Stomach (tissue), 9 donors: Measurements from ENCODE around the gene NPB. TPM values are rescaled to one million over a fixed set of nuclear protein-coding genes. Genes with fewer than 3 reads are reported as not detected.

ENCODE experiments used
- DNase-seq, 2 donors: peaks; one replicate each; pipeline versions ENCODE4 v3.0.0 to v3.0.0-alpha.2; 2013 to 2019
- H3K27ac ChIP-seq, 5 donors: fragments of 200-600 bp in 4 of 5; sonication (generic) in 4 of 5; one replicate each; pipeline ENCODE4 v1.5.1; 2013 to 2019; ENCODE audit warnings: mild to moderate bottlenecking in 1 of 5, moderate library complexity in 1 of 5
- H3K27me3 ChIP-seq, 3 donors: fragments of 200-600 bp; sonication (generic); one replicate each; pipeline ENCODE4 v1.5.1; 2017 to 2019; ENCODE audit warnings: mixed run types in 1 of 3
- H3K36me3 ChIP-seq, 4 donors: fragments of 200-600 bp; sonication (generic); 1 replicate in 3 of 4; 2 replicates in 1 of 4; pipeline ENCODE4 v1.5.1; 2016 to 2019
- H3K4me1 ChIP-seq, 4 donors: fragments of 200-600 bp; sonication (generic); one replicate each; pipeline ENCODE4 v1.5.1; 2016 to 2019
- H3K4me3 ChIP-seq, 4 donors: fragments of 200-600 bp; sonication (generic) in 3 of 4; one replicate each; pipeline ENCODE4 v1.5.1; 2016 to 2019; ENCODE audit warnings: mild to moderate bottlenecking in 1 of 4
- H3K9me3 ChIP-seq, 4 donors: fragments of 200-600 bp; sonication (generic); one replicate each; pipeline ENCODE4 v1.5.1; 2016 to 2019
- EP300 ChIP-seq: sonication (generic); formaldehyde crosslinking; IDR thresholded peaks from one replicate; pipeline ENCODE4 v1.6.1; 2017; ENCODE audit warnings: antibody characterized with exemption
- POLR2A ChIP-seq, 4 donors: fragments of 450-650 bp; IDR thresholded peaks; one replicate each; pipeline ENCODE4 v1.6.1; 2016; ENCODE audit warnings: antibody characterized with exemption in 4 of 4, control low read depth in 2 of 4, mild to moderate bottlenecking in 1 of 4, moderate library complexity in 1 of 4
- POLR2AphosphoS5 ChIP-seq, 3 donors: sonication (generic); formaldehyde crosslinking; IDR thresholded peaks; one replicate each; pipeline ENCODE4 v1.6.1; 2016; ENCODE audit warnings: antibody characterized with exemption in 3 of 3
- WGBS, 5 donors: extraction: QIAGEN DNeasy Blood & Tissue Kit in 3 of 5; methylation state at CpG; one replicate each; pipeline versions ENCODE4 v1.1.5 to v1.1.7; 2013 to 2018; 5-methylcytosine and 5-hydroxymethylcytosine counted together
- intact Hi-C: fragments of 100-400 bp; cut with DNase I; formaldehyde crosslinking; loops from one replicate; pipeline ENCODE4 v1.15.1; 2023; ENCODE audit warnings: low total_unique reads
- polyA plus RNA-seq, 3 donors: library from polyadenylated mRNA; stranded (reverse); fragments of 200-250 nt; gene quantifications; one replicate each; pipeline ENCODE4 v1.2.3, GENCODE V29; 2013
- total RNA-seq, 5 donors: library from RNA; depleted of rRNA; stranded (reverse); fragments of >200 nt; gene quantifications; one replicate each; pipeline versions ENCODE4 v1.1.0 to v1.2.3, GENCODE V29; 2014 to 2016
- TF ChIP-seq, protein P1 (sequence below), 7 experiments: fragments of 450-650 bp in 4 of 7; fragments of 200-600 bp in 3 of 7; sonication (generic) in 3 of 7; IDR thresholded peaks; one replicate each; pipeline ENCODE4 v1.5.1; 2016 to 2019; ENCODE audit warnings: antibody characterized with exemption in 7 of 7, control low read depth in 2 of 7, mild to moderate bottlenecking in 1 of 7
- donor health status: healthy with polysubstance abuse.
- donor health status: Bipolar disorder and iron deficiency.
- donor health status: healthy.

NPB gene
- total and polyA plus RNA-seq, 8 donors = 0.83 to 2.0 (median 1.2) TPM; not detected in 4

DNA sequence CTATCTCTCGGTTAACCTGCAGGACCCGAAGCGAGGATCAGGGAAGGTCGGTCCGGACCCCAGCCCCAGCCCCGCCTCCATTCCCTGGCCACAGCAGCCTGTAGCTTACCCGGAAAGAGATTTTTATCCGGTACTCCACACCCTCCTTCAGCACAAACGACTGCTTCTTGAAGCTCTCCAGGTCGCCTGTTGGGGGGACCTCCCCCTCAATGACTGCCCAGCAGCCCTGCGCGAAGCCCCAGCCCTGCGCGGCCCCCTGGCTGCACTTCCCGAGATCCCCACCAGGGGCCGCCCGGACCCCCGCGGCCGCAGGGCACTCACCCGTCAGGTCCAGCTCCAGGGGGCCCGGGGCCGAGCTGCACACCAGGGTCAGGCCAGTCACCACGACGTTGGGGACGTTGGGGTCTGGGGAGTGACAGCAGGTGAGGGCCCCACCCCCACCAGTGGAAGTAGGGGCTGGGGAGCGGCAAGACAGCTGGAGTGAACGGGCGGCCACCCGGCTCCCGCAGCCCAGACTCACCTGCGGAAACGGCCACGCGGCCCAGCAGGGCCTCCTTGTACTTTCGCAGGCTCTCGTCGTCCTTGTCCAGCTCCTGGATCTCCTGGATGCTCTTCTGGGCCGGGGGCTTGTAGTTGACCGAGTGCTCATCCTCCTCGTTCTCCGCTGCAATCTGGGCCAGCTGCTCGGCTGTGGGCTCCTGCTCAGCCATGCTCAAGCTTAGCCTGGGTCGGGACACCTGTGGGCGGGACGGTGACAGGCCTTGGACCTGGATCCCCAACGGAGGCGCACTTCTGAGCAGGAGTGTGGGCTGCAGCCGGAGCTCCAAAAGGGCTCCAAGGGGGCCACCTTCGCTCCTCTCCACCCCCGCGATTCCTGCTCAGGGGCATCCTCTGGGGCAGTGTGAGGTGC lies 32.6 kb upstream of the NPB start:
- Histone ChIP-seq H3K27me3 (no peaks in the 10 kb centered on the region), H3K9me3 (no peaks in the 10 kb centered on the region), H3K27ac (peak overlapping the region; percentile 92 to 100 (median 98)), H3K4me1 (peaks cover 54 to 84% (median 73%) of the 10 kb centered on the region in 4 donors), H3K36me3 (peaks cover 22 to 35% (median 29%) of the 10 kb centered on the region in 4 donors), H3K4me3 (peak overlapping the region; percentile 68 to 98 (median 85))
- TF ChIP-seq POLR2A (IDR thresholded peaks at IDR 0.05) = no peak
- TF ChIP-seq, protein P1, sequence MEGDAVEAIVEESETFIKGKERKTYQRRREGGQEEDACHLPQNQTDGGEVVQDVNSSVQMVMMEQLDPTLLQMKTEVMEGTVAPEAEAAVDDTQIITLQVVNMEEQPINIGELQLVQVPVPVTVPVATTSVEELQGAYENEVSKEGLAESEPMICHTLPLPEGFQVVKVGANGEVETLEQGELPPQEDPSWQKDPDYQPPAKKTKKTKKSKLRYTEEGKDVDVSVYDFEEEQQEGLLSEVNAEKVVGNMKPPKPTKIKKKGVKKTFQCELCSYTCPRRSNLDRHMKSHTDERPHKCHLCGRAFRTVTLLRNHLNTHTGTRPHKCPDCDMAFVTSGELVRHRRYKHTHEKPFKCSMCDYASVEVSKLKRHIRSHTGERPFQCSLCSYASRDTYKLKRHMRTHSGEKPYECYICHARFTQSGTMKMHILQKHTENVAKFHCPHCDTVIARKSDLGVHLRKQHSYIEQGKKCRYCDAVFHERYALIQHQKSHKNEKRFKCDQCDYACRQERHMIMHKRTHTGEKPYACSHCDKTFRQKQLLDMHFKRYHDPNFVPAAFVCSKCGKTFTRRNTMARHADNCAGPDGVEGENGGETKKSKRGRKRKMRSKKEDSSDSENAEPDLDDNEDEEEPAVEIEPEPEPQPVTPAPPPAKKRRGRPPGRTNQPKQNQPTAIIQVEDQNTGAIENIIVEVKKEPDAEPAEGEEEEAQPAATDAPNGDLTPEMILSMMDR (IDR thresholded peaks at IDR 0.05) = peak in 5 of 7 experiments; percentile 68 to 97 (median 85)
- intact Hi-C loops = no loop called here
- DNase-seq = peak; percentile 33 to 78
- WGBS, 5 donors = 18 to 27% (median 25%) methylated on average over 31 to 52 of the region's 52 CpGs

DNA sequence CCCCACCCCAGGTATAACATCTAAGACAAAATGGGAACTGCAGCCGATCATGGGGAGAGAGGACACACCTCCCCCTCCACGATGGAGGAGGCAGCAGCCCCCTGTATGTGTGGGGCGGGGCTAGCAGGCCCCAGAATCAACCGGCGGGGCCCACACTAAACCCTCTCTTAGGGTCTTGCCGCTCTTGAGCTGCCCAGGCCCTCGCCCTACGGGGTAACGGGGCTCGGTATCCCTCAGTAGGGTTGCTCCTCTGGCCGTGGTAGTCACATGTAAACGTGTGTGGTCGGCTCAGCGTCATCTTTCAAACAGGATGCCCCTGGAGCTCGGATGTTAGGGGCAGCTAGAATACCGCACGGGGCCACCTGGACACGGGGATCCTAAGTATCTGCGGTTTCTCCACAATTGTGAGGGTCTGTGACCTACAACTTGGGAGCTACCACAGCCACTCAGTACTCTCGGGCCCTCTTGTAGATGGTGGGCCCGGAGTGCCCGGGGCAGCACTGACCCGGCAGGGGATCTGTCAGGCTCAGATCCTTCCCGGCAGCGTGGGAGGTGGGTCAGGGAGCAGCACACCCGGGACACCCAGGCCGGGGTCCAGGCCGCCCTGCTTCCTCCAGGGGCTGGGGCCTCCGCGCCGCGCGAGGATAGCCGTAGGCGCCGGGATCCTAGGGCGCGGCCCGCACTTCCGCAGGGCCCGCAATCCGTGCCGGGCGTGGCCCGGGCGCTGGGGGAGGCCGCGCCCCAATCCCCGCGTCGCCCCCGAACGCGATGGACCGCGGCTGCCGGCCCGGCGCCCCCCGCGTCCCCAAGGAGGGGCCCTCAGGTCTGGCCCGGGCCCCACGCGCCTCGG lies 31.7 kb upstream of the NPB start:
- TF ChIP-seq POLR2AphosphoS5 (IDR thresholded peaks at IDR 0.05) (no peak), POLR2A (IDR thresholded peaks at IDR 0.05) (no peak), EP300 (no peak)
- TF ChIP-seq, protein P1 (IDR thresholded peaks at IDR 0.05) = no peak
- Histone ChIP-seq H3K9me3 (no peaks in the 10 kb centered on the region), H3K27ac (peak overlapping the region; percentile 92 to 100 (median 98)), H3K36me3 (peaks cover 22 to 31% (median 29%) of the 10 kb centered on the region in 4 donors), H3K27me3 (no peaks in the 10 kb centered on the region), H3K4me3 (peak overlapping the region; percentile 68 to 98 (median 85)), H3K4me1 (peaks cover 47 to 77% (median 65%) of the 10 kb centered on the region in 4 donors)
- 1 to 2% (median 2%) methylated on average over 12 to 65 of the region's 65 CpGs for WGBS, 5 donors
- DNase-seq = peak; percentile 40 to 76
- intact Hi-C loops = no loop called here

DNA sequence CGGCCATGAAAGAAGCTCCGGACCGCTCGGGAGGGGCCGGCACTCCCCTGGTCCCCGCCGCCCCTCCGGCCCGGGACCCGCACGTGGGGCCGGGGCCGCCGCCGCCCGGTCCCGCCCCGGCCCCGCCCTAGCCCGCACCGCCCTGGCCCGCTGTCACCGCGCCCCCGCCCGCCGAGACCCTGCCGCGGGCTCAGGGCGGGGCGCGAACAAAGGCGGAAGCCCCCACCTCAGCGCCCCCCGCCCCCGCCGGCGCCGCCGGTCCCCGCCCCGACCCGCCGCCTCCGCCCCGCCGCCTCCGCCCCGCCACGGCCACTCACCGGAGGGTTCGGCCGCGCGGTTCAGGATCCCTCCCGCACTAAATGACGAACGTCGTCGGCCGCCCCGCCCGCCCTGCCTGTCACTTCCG lies 31.1 kb upstream of the NPB start, which contains the start of gene ARHGDIA:
ARHGDIA (minus strand) TSS at position 357 of the 406 bp plus-strand sequence. CDS start 1,407 bp downstream, outside the sequence.
- intact Hi-C loops = no loop called here
- 0% methylated on average over 13 to 64 of the region's 64 CpGs; no CpG with 5 or more reads in 2 of the 5 donors for WGBS, 5 donors
- H3K4me3 ChIP-seq = peak within 1 kb of the TSS; percentile 68 to 98 (median 85)
- peaks cover 44 to 71% (median 59%) of the 10 kb centered on the region in 4 donors for H3K4me1 ChIP-seq
- peaks cover 22 to 29% (median 28%) of the 10 kb centered on the region in 4 donors for H3K36me3 ChIP-seq
- no peak for TF ChIP-seq EP300
- TF ChIP-seq POLR2A (IDR thresholded peaks at IDR 0.05) = peak in 1 of 4 donors; percentile 16
- TF ChIP-seq POLR2AphosphoS5 (IDR thresholded peaks at IDR 0.05) = peak in 2 of 3 donors; percentile 98 to 99
- TF ChIP-seq, protein P1 (IDR thresholded peaks at IDR 0.05) = no peak
- H3K9me3 ChIP-seq = no peaks in the 10 kb centered on the region
- no peak for DNase-seq
- H3K27ac ChIP-seq = peak within 1 kb of the TSS; percentile 92 to 100 (median 99)
- no peaks in the 10 kb centered on the region for H3K27me3 ChIP-seq
